Activated naive CD8-positive, alpha-beta T cell treated with anti-CD3 and anti-CD28 coated beads for 36 hours (primary cell): ENCODE results near the gene KRT34. TPM values are rescaled to one million over a fixed set of nuclear protein-coding genes. Genes with fewer than 3 reads are reported as not detected.
"Not testable (repeated sequence)": the region's sequence is repeated elsewhere in the genome, so short reads cannot be mapped to it uniquely, and the experiment has no call there.

Experiments
- DNase-seq: peaks from one replicate; pipeline ENCODE4 v3.0.0; 2021
- H3K27ac Mint-ChIP-seq: one replicate; pipeline ENCODE4 v1.8.0; 2022; ENCODE audit warnings: mild to moderate bottlenecking, moderate library complexity, mixed read lengths
- H3K27me3 Mint-ChIP-seq: one replicate; pipeline ENCODE4 v1.8.0; 2022; ENCODE audit warnings: mild to moderate bottlenecking, mixed read lengths
- H3K36me3 Mint-ChIP-seq: one replicate; pipeline ENCODE4 v1.8.0; 2021; ENCODE audit warnings: mild to moderate bottlenecking, mixed read lengths
- H3K4me1 Mint-ChIP-seq: one replicate; pipeline ENCODE4 v1.8.0; 2021; ENCODE audit warnings: mixed read lengths
- H3K4me3 Mint-ChIP-seq: one replicate; pipeline ENCODE4 v1.8.0; 2022; ENCODE audit warnings: mild to moderate bottlenecking, moderate library complexity, mixed read lengths
- H3K9me3 Mint-ChIP-seq: one replicate; pipeline ENCODE4 v1.8.0; 2022; ENCODE audit warnings: mixed read lengths
- total RNA-seq, 2 experiments: library from RNA; stranded (reverse); gene quantifications; one replicate each; pipeline ENCODE4 v1.2.3, GENCODE V29; 2021

The KRT34 gene
- not detected for total RNA-seq

DNA sequence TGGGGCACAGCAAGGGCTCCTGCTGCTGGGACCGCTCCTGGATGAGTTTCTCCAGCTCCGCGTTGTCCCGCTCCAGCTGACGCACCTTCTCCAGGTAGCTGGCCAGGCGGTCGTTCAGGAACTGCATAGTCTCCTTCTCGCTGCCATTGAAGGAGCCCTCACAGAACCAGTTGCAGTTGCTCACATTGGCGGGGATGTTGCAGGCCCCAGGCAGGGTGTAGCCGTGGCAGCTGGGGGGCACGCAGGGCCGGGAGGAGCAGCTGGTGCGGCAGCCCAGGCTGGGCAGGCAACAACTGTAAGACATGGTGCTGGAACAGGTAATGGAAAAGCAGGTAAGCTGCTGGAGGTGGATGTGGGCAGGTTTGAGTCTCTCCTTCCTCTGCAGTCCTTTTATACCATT is at the start of gene KRT34:
Gene KRT34, minus strand, starts transcription at position 364 of the 400 bp plus-strand sequence. Its CDS starts 60 bp downstream, at position 304.
- not testable (repeated sequence) for H3K36me3 Mint-ChIP-seq, H3K9me3 Mint-ChIP-seq, DNase-seq, H3K4me1 Mint-ChIP-seq, H3K27me3 Mint-ChIP-seq, H3K27ac Mint-ChIP-seq, H3K4me3 Mint-ChIP-seq

GRCh38 chr17:41430376-41430775 is 48.3 kb upstream of the KRT34 start:
- DNase-seq, H3K27me3 Mint-ChIP-seq, H3K9me3 Mint-ChIP-seq, H3K4me1 Mint-ChIP-seq, H3K4me3 Mint-ChIP-seq, H3K27ac Mint-ChIP-seq, H3K36me3 Mint-ChIP-seq: not testable (repeated sequence)

GRCh38 chr17:41429667-41430066 is 47.6 kb upstream of the KRT34 start:
- no peaks in the 10 kb centered on the region for H3K27me3 Mint-ChIP-seq
- H3K9me3 Mint-ChIP-seq = no peaks in the 10 kb centered on the region
- H3K27ac Mint-ChIP-seq = no peak overlapping the region
- no peak for DNase-seq
- no peaks in the 10 kb centered on the region for H3K36me3 Mint-ChIP-seq
- H3K4me3 Mint-ChIP-seq = no peak overlapping the region
- no peaks in the 10 kb centered on the region for H3K4me1 Mint-ChIP-seq

DNA sequence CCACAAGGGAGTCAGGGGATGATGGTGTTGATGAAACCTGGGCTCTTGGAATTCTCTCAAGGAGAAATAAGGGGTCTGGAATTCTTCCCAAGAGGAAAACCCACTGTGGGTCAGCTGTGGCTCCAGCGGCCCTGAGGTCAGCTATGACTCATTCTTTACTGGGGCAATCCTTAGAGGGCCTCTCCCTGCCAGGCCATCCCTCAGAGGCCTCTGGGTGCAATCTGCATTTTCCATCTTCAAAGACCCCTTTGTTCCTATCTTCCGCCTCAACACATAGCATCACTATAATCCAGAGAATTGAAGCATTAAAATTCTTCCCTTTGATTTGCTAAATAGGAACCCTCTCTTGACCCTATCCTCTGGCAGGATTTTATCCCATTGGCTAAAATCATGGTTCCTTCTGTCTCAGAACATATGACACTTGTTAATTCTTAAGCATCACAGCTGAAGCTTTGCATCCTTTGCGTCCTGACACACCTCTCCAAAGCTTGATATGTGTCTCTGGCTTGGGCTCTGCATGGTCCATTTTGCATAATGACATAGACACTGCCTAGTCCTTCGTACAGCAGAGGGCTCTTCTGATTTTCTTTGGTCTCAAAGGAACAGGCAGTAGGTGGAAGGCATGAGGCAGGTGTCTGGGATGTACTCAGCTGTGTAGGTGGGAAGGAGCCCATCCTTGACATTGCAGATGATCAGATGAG is 46.6 kb upstream of the KRT34 start:
- Mint-ChIP-seq H3K9me3 (no peaks in the 10 kb centered on the region), H3K4me3 (no peak overlapping the region), H3K4me1 (no peaks in the 10 kb centered on the region), H3K36me3 (no peaks in the 10 kb centered on the region), H3K27me3 (no peaks in the 10 kb centered on the region), H3K27ac (no peak overlapping the region)
- no peak for DNase-seq

GRCh38 chr17:41424111-41424635 is 42.1 kb upstream of the KRT34 start, which contains the start of gene KRT37:
Gene KRT37 (minus strand): TSS chr17:41424585. CDS start chr17:41424523, 62 bp downstream.
- no peaks in the 10 kb centered on the region for H3K27me3 Mint-ChIP-seq
- no peaks in the 10 kb centered on the region for H3K36me3 Mint-ChIP-seq
- no peak within 1 kb of the TSS for H3K4me3 Mint-ChIP-seq
- no peaks in the 10 kb centered on the region for H3K9me3 Mint-ChIP-seq
- H3K4me1 Mint-ChIP-seq = peaks cover 4% of the 10 kb centered on the region
- no peak for DNase-seq
- no peak within 1 kb of the TSS for H3K27ac Mint-ChIP-seq

DNA sequence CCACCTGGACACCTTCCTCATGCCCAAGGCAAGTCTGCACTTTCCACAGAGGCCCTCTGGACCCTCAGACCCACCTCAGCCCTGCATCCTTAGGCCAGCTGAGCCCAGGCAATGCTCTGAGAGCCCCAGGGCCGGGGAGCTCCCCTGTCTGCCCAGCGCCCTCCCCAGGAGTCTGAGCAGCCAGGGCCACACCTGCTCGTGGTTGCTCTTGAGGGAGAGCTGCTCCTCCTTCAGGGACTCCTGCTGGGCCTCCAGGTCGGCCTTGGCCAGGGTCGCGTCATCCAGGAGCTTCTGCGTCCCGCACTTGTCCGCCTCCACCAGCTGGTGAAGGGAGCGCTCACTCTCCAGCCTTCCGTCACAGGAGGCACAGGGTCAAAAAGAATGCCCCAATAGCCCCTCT is 40.5 kb upstream of the KRT34 start:
- not testable (repeated sequence) for DNase-seq, H3K27me3 Mint-ChIP-seq, H3K4me1 Mint-ChIP-seq, H3K4me3 Mint-ChIP-seq, H3K27ac Mint-ChIP-seq, H3K9me3 Mint-ChIP-seq, H3K36me3 Mint-ChIP-seq

DNA sequence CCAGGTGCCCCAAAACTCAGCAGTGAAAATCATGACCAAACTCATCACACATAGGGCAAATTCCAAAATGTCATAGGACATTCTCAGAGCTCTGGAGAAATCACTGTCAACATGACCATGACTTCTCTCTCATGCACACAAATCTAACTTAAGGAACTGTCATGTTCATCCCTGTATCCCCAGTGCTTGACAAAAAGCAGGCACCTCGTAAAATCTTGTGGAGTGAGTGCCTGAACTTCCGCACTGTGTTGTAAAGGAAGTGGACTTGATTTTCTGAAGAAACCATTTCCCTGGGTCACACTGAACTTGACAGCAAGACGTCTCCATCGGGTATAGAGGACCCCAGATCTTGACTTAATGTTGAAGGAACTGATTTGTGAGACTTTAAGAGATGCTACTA is 39.5 kb upstream of the KRT34 start:
- Mint-ChIP-seq H3K4me1 (peaks cover 7% of the 10 kb centered on the region), H3K36me3 (no peaks in the 10 kb centered on the region), H3K27me3 (no peaks in the 10 kb centered on the region), H3K4me3 (no peak overlapping the region), H3K27ac (no peak overlapping the region), H3K9me3 (no peaks in the 10 kb centered on the region)
- no peak for DNase-seq

DNA sequence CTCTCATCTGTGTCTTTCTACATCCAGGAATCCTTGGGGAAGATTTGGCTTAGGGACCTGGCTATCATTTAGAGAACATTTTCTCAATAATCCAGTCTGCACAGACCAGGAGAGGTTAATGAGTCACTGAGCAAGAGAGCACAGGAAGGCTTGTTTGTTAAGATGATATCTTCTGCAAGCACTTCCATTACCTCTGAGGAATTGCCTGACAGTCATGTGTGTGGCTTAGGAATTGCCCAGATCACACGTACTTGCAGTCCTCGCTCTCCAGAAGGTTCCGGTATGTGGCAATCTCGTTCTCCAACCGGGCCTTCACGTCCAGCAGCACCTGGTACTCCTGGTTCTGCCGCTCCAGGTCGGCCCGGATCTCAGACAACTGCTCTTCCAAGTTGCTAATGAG is 39.0 kb upstream of the KRT34 start:
- no peak overlapping the region for H3K4me3 Mint-ChIP-seq
- H3K4me1 Mint-ChIP-seq = peaks cover 7% of the 10 kb centered on the region
- DNase-seq = no peak
- no peaks in the 10 kb centered on the region for H3K36me3 Mint-ChIP-seq
- H3K9me3 Mint-ChIP-seq = no peaks in the 10 kb centered on the region
- no peaks in the 10 kb centered on the region for H3K27me3 Mint-ChIP-seq
- no peak overlapping the region for H3K27ac Mint-ChIP-seq

DNA sequence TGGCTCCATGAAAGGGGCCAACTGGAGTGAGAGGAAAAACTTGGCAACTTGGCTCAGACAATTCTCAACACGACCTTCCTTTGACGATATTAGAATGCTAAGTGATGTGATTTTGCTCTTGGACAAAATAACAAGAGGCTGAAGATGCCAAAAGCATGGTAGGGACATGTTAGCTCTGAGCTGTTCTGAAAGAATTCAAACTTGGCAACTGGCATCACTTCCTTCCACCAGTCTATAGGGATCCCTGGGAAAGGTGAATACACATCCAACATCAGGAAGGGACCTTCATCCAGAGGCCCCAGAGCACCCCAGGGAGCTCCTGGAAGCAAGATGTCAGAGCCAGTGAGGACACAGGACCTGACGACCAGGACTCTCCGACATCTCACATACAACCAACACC is 38.0 kb upstream of the KRT34 start:
- H3K4me3 Mint-ChIP-seq = no peak overlapping the region
- no peaks in the 10 kb centered on the region for H3K36me3 Mint-ChIP-seq
- H3K27ac Mint-ChIP-seq = no peak overlapping the region
- H3K27me3 Mint-ChIP-seq = no peaks in the 10 kb centered on the region
- no peaks in the 10 kb centered on the region for H3K9me3 Mint-ChIP-seq
- peaks cover 7% of the 10 kb centered on the region for H3K4me1 Mint-ChIP-seq
- DNase-seq = no peak

DNA sequence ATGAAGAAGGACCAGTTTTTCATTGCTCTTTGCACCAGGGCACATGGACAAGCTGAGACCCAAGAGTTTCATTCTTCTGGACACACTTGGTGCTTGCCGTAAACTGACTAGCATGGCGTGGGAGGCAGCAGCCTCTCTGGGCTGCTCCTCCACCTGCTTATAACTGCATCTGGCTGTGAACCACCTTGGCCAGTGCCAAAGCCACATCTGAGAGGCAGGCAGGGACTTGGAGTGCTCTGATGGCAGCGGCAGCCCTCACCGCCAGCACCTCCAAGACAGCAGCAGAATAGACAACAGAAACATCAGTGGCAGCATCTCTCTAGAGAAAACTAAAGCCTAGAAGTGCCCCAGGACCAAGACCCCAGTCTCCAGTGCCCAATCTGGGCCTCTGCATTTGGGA is 37.6 kb upstream of the KRT34 start:
- no peaks in the 10 kb centered on the region for H3K36me3 Mint-ChIP-seq
- H3K4me1 Mint-ChIP-seq = peaks cover 7% of the 10 kb centered on the region
- H3K27ac Mint-ChIP-seq = no peak overlapping the region
- H3K9me3 Mint-ChIP-seq = no peaks in the 10 kb centered on the region
- no peak for DNase-seq
- H3K27me3 Mint-ChIP-seq = no peaks in the 10 kb centered on the region
- H3K4me3 Mint-ChIP-seq = no peak overlapping the region

DNA sequence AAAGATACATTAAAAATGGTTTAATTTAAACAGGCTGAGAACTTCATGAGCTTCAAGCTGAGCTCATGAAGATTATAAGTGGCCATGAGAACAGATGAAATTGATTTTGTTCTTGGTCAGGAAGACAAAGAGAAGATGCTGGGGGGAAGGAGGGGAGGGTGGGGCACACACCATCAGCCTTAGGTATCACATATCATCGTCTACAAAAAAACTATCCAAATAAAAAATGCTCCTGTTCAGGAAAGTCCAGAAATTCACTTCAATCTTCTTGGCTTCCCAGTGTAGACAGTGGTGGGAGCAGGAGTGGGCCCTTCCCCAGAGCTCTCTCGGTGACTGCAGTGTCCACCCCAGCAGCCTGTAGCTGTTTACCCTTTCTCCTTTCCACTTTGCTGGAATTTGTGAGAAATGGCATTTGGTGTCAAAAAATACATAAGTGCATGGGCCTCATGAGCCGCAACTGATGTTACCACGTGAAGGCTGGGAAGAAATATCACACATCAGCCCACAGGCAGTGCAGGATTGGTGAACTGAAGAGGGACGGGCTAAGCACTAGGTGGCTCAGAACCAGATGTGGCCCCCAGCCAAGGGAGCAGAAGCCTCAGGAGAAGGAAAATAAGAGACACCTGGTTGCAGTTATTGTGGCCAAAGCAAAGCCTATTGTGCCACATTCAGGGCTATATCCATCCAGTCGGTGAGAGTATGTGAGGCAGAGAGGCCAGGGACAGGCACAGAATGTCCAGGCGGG is 36.2 kb upstream of the KRT34 start:
- H3K9me3 Mint-ChIP-seq = no peaks in the 10 kb centered on the region
- peaks cover 7% of the 10 kb centered on the region for H3K4me1 Mint-ChIP-seq
- H3K4me3 Mint-ChIP-seq = no peak overlapping the region
- no peaks in the 10 kb centered on the region for H3K36me3 Mint-ChIP-seq
- no peak for DNase-seq
- H3K27me3 Mint-ChIP-seq = no peaks in the 10 kb centered on the region
- H3K27ac Mint-ChIP-seq = no peak overlapping the region

GRCh38 chr17:41417576-41418015 is 35.5 kb upstream of the KRT34 start:
- Mint-ChIP-seq H3K27ac (no peak overlapping the region), H3K4me1 (peaks cover 7% of the 10 kb centered on the region), H3K27me3 (no peaks in the 10 kb centered on the region), H3K4me3 (no peak overlapping the region), H3K36me3 (no peaks in the 10 kb centered on the region), H3K9me3 (no peaks in the 10 kb centered on the region)
- no peak for DNase-seq

DNA sequence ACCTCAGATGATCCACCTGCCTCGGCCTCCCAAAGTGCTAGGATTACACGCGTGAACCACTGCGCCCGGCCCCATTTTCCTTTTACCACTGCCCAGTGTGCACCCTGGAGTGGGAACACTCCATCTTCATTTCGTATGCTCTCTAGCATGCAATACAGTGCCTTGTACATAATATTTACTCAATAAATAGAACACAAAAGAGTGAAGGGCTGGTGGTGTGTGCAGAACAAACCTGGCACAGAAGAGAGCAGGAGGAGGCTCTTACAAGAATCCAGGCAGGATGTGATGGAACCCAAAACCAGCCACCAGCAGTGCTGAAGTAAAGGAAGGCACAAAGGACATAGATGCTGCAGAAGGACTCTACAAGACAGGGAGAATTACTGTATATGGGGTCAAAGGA is 35.0 kb upstream of the KRT34 start:
- no peaks in the 10 kb centered on the region for H3K36me3 Mint-ChIP-seq
- H3K4me1 Mint-ChIP-seq = peaks cover 7% of the 10 kb centered on the region
- no peaks in the 10 kb centered on the region for H3K27me3 Mint-ChIP-seq
- H3K27ac Mint-ChIP-seq = no peak overlapping the region
- no peak overlapping the region for H3K4me3 Mint-ChIP-seq
- H3K9me3 Mint-ChIP-seq = no peaks in the 10 kb centered on the region
- no peak for DNase-seq

DNA sequence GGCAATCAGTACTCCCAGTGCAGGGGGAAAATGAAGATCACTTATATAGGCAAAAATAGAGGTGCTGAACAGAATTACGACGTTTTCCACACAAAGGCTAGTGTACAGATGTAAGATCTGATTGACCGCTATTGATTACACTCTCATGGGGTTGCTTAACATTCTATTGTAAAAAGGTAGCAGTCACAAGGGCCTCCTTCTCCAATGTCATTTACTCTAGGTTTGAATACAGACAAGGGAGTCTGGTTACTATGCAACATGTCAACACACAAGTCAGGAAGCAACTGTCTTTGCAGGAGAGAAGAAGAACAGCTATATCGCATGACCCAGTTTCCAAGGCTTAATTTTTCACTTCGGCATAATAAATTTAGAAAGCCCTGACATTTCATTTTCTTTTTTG is 34.4 kb upstream of the KRT34 start:
- no peaks in the 10 kb centered on the region for H3K9me3 Mint-ChIP-seq
- no peaks in the 10 kb centered on the region for H3K36me3 Mint-ChIP-seq
- DNase-seq = no peak
- H3K27me3 Mint-ChIP-seq = no peaks in the 10 kb centered on the region
- peaks cover 7% of the 10 kb centered on the region for H3K4me1 Mint-ChIP-seq
- no peak overlapping the region for H3K27ac Mint-ChIP-seq
- H3K4me3 Mint-ChIP-seq = no peak overlapping the region

DNA sequence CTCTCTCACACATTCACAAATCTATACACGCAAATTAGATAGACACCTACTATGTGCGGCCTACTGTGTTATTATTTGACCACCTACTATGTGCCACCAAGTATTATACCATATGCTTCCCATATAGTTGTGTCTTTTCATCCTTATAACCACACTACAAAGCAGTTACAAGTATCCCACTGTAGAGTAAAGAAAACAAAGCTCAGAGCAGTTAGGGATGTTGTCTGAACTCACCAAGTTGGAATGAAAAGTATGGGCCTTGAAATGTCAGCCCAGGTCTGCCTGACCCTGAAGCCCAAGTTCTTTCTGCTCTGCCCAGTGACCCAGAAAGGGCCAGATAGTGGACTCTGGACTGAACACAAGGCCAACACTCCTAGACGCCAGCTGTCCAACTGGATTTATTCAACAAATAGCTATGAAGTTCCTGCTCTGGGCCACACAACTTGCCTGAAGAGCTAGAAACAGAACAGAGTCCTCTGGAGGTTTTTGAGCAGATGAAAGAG is 33.8 kb upstream of the KRT34 start:
- H3K36me3 Mint-ChIP-seq = no peaks in the 10 kb centered on the region
- no peaks in the 10 kb centered on the region for H3K27me3 Mint-ChIP-seq
- no peak overlapping the region for H3K4me3 Mint-ChIP-seq
- no peaks in the 10 kb centered on the region for H3K9me3 Mint-ChIP-seq
- H3K4me1 Mint-ChIP-seq = peaks cover 7% of the 10 kb centered on the region
- no peak for DNase-seq
- no peak overlapping the region for H3K27ac Mint-ChIP-seq
